ENCODE measurements around the gene RXRG.

The RXRG gene

GRCh38 chr1:165387505-165387904, 57.4 kb downstream of the RXRG start:
- no peak for TF ChIP-seq CTCF (conservative IDR thresholded peaks at IDR 0.05; ENCODE audit: low read depth)
- no peak overlapping the region for H3K27ac ChIP-seq
- DNase-seq (ENCODE audit: low spot score): no peak
- ChIA-PET CTCF (no interaction called here), POLR2A (ENCODE audit: low non-redundant PET) (no interaction called here)

GRCh38 chr1:165383599-165384405, 61.1 kb downstream of the RXRG start:
- POLR2A ChIA-PET (ENCODE audit: low non-redundant PET): no interaction called here
- DNase-seq (ENCODE audit: low spot score): no peak
- H3K27ac ChIP-seq: peak overlapping the region; percentile 88
- CTCF ChIA-PET: interaction anchor here (0.6 to 1.3 kb wide), 5 partner anchors 8 to 209 kb away, joined by 3 to 5 read pairs (median 3); no protein-coding TSS in a partner anchor
- no peak for TF ChIP-seq CTCF (conservative IDR thresholded peaks at IDR 0.05; ENCODE audit: low read depth)

- CTCF ChIA-PET: interaction anchor here (0.8 kb wide), 1 partner anchor 15 kb away, joined by 3 read pairs; no protein-coding TSS in a partner anchor
Observed at GRCh38 chr1:165383067-165383466, 61.9 kb downstream of the RXRG start.

GRCh38 chr1:165381745-165382505, 63.0 kb downstream of the RXRG start:
- TF ChIP-seq CTCF (conservative IDR thresholded peaks at IDR 0.05; ENCODE audit: low read depth): no peak
- H3K27ac ChIP-seq: no peak overlapping the region
- DNase-seq (ENCODE audit: low spot score): no peak
- CTCF ChIA-PET: interaction anchor here (0.8 to 0.9 kb wide), 2 partner anchors 12 to 14 kb away, joined by 3 read pairs; no protein-coding TSS in a partner anchor
- POLR2A ChIA-PET (ENCODE audit: low non-redundant PET): no interaction called here

More at GRCh38 chr1:165383067-165383466, 61.9 kb downstream of the RXRG start:
- peak overlapping the region; percentile 88 for H3K27ac ChIP-seq
- no peak for TF ChIP-seq CTCF (conservative IDR thresholded peaks at IDR 0.05; ENCODE audit: low read depth)
- DNase-seq (ENCODE audit: low spot score): no peak
- POLR2A ChIA-PET (ENCODE audit: low non-redundant PET): no interaction called here

- CTCF ChIA-PET: interaction anchor here (0.7 to 2.3 kb wide), 3 partner anchors 9 to 221 kb away, joined by 3 to 14 read pairs (median 3); no protein-coding TSS in a partner anchor
Observed at GRCh38 chr1:165376811-165377311, 68.1 kb downstream of the RXRG start.

More at GRCh38 chr1:165376811-165377311, 68.1 kb downstream of the RXRG start:
- DNase-seq (ENCODE audit: low spot score): no peak
- POLR2A ChIA-PET (ENCODE audit: low non-redundant PET): no interaction called here
- no peak for TF ChIP-seq CTCF (conservative IDR thresholded peaks at IDR 0.05; ENCODE audit: low read depth)
- peak overlapping the region; percentile 98 for H3K27ac ChIP-seq

All from RWPE1 (cell line).